ENCODE measurements around the gene CXCL1.
"Not testable (repeated sequence)": the region's sequence is repeated elsewhere in the genome, so short reads cannot be mapped to it uniquely, and the experiment has no call there.

Gene CXCL1

GRCh38 chr4:73885574-73886267, 16.5 kb downstream of the CXCL1 start:
- no peak for DNase-seq

GRCh38 chr4:73891326-73891725, 22.1 kb downstream of the CXCL1 start:
- no peak for DNase-seq

- no peak for DNase-seq
Observed at GRCh38 chr4:73891739-73892405, 22.7 kb downstream of the CXCL1 start.

GRCh38 chr4:73892966-73893365, 23.8 kb downstream of the CXCL1 start:
- no peak for DNase-seq

GRCh38 chr4:73894001-73894400, 24.8 kb downstream of the CXCL1 start:
- no peak for DNase-seq

GRCh38 chr4:73895201-73896175, 26.3 kb downstream of the CXCL1 start:
- DNase-seq: no peak

GRCh38 chr4:73896416-73896815, 27.2 kb downstream of the CXCL1 start:
- DNase-seq: no peak

GRCh38 chr4:73897380-73898136, 28.4 kb downstream of the CXCL1 start:
- no peak for DNase-seq

- DNase-seq: not testable (repeated sequence)
Observed at GRCh38 chr4:73899338-73899737, 30.1 kb downstream of the CXCL1 start.

- DNase-seq: no peak
Observed at GRCh38 chr4:73901031-73901430, 31.8 kb downstream of the CXCL1 start.

GRCh38 chr4:73902038-73902637, 32.9 kb downstream of the CXCL1 start:
- DNase-seq: no peak

GRCh38 chr4:73902817-73903547, 33.8 kb downstream of the CXCL1 start:
- no peak for DNase-seq

- no peak for DNase-seq
Observed at GRCh38 chr4:73904491-73904890, 35.3 kb downstream of the CXCL1 start.

- no peak for DNase-seq
Observed at GRCh38 chr4:73908965-73909364, 39.8 kb downstream of the CXCL1 start.

GRCh38 chr4:73911746-73912145, 42.6 kb downstream of the CXCL1 start:
- no peak for DNase-seq

GRCh38 chr4:73912191-73912590, 43.0 kb downstream of the CXCL1 start:
- DNase-seq: no peak

GRCh38 chr4:73914071-73914470, 44.9 kb downstream of the CXCL1 start:
- no peak for DNase-seq

- no peak for DNase-seq
Observed at GRCh38 chr4:73916172-73916925, 47.2 kb downstream of the CXCL1 start.

GRCh38 chr4:73917081-73917501, 47.9 kb downstream of the CXCL1 start:
- no peak for DNase-seq

GRCh38 chr4:73918058-73918457, 48.9 kb downstream of the CXCL1 start:
- DNase-seq: no peak

GRCh38 chr4:73919691-73920090, 50.5 kb downstream of the CXCL1 start:
- no peak for DNase-seq
